ENCODE results near the gene PDE4D.
"Not testable (repeated sequence)": the region's sequence is repeated elsewhere in the genome, so short reads cannot be mapped to it uniquely, and the experiment has no call there.

Gene PDE4D

DNA sequence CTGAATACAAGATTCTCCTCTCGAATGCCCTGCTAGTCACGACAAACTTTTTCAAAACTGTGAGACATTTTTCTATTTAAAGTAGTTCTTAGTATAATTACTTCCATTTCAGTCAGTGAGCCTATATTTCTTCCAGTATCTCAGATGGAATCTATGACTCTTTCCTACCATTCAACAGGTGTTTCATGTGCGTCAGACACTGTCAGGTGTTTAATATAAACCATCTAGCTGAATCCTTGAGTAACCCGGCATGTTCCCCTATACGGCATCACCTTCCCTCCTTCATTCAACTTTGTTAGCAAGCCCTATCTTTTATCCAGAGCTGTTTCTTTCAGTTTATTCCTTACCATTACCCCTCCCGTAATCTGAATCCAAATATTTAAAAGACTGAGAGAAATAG, 891.8 kb downstream of the PDE4D start:
- no peak for DNase-seq (ENCODE audit: low spot score)

- DNase-seq (ENCODE audit: low spot score), result no peak
Measured at GRCh38 chr5:59001154-59001553, 892.4 kb downstream of the PDE4D start.

GRCh38 chr5:59000211-59000610, 893.3 kb downstream of the PDE4D start:
- no peak for DNase-seq (ENCODE audit: low spot score)

DNA sequence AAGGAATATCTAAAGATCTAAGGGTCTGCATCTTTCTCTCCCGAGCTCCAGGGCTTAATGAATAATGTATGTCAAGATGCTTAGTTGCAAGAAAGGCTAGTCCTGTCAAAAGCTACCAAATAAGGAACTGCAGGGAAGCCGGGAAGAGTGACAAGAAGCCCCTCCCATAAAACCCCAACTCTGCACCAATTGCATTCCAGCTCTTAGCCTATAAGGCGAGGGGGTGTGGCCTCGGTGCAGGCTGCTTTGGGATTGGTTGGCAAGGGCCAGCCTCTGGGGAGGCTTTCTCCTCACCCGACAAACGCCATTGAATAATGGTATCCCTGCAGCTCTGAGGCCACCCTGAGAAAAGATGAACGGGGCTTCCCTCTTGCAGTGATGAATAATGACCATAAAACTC, 893.7 kb downstream of the PDE4D start:
- no peak for DNase-seq (ENCODE audit: low spot score)

DNA sequence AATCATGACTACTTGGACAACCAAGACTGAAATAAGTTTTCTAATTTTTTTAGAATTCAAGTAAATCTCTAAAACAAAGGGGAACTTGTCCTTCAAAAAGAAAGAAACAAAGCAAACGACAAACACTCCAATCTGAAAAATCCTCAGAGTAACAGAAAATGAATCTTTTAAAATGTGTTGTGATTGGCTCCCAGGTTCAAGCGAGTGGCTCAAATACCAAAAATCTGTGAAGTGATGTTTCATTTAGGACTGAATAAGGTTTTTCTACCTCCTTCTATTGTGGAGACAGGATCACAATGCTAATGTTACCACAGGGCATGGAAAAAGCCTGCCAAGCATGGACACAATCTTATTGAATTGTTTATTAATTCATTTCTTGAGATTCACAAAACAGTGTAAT, 895.0 kb downstream of the PDE4D start:
- no peak for DNase-seq (ENCODE audit: low spot score)

- DNase-seq (ENCODE audit: low spot score), result not testable (repeated sequence)
Measured at GRCh38 chr5:58995779-58996178, 897.7 kb downstream of the PDE4D start.

GRCh38 chr5:58993461-58993860, 900.1 kb downstream of the PDE4D start:
- DNase-seq (ENCODE audit: low spot score), result no peak

GRCh38 chr5:58988938-58989337, 904.6 kb downstream of the PDE4D start:
- DNase-seq (ENCODE audit: low spot score), result no peak

GRCh38 chr5:58987193-58987592, 906.3 kb downstream of the PDE4D start:
- no peak for DNase-seq (ENCODE audit: low spot score)

- no peak for DNase-seq (ENCODE audit: low spot score)
Measured at GRCh38 chr5:58986281-58986680, 907.2 kb downstream of the PDE4D start.

DNA sequence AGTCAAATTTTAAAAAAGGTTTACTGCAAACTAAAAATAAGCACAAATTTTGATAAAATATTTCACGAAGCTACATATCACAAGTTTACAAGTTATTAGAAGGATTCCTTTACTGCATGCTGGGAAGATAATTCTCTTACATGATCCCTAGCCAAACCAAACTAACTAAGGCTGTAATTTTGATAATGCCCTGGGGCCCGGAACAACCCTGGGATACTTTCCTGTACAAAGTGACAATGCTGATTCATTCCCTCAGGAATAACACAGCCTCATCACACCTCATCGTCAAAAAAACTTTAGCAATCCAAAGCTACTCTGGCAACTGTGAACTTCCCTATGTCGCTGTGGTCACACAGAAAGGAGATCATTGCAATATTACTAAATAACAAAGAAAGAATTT, 907.8 kb downstream of the PDE4D start:
- no peak for DNase-seq (ENCODE audit: low spot score)

DNA sequence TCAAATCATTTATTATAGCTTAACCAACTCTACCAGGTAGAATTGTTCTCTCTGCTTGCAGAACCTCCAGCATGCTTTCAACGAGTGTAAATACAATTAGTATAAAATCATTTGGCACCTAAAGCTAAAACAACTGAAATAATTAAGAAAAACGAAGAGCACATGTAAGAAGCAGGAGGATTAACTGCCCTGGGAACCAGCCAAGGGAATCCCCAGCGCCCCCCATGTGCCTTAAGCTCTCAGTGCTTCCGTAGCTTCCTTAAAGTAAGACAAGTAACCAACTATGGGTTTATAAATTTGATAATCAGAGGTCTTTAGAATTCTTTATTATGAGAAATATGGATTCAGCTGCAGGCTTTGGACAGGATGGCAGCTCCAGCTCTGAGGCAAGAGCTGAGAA, 908.2 kb downstream of the PDE4D start:
- no peak for DNase-seq (ENCODE audit: low spot score)

DNA sequence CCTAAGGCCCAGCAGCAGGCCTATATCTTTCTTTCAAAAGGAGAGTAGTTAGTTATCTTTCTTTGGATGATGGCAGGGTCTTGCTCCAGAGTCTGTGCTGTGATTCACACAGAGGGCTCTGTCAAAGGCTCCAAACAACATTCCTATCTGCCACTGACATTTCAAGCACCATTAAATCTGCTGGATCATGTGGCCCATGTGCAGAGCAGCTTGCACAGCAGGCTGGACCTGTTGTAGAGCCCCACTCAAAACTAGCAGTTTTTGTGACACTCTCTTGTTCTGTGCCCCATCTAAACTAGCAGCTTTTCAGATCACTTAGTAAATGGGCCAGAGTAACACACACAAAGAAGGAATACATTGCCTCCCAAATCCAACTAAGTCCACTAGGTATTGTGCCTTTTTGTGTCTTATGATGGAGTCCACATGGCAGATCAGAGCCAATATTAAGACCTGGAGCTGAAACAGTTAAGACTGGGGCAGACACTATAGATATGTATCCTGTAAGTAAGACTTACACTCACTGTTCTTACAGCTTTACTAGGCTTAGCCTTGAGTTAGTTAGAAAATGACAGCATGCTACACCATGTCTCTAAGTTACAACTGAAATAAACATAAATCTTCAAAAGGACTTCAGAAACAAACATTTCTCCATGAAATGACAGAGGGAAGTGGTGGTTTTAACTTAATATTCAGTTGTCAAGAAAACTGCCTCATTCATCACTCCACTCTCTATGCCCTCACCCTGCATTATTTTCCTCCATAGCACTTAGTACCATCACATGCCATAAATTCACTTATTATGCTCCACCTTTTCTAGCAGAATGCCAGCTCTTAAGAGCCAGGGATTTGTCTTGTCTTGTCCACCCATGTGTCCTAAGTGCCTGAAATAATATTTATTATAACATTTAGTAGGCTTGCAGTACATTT, 909.7 kb downstream of the PDE4D start:
- no peak for DNase-seq (ENCODE audit: low spot score)

GRCh38 chr5:58980890-58981289, 912.6 kb downstream of the PDE4D start:
- DNase-seq (ENCODE audit: low spot score), result no peak

DNA sequence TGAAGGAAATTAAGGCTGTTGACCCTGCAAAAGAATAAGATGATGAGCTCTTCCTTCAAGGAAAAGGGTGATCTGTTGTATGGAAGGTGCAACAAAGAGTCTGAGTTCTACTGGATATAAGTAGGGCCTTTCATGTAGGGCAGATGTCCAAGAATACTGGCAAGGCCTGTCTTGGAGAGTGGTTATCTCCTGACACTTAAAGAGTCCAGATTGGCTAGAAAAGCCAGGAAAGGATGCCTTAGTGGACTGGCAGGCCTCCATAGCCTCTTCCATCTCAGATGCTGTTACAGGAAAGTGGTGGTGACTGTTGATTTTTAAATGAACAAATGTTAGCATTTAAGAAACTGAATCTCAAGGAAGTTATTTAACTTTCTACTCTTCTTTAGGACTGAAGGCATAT, 914.4 kb downstream of the PDE4D start:
- no peak for DNase-seq (ENCODE audit: low spot score)

GRCh38 chr5:58974601-58975000, 918.9 kb downstream of the PDE4D start:
- no peak for DNase-seq (ENCODE audit: low spot score)

GRCh38 chr5:58974083-58974482, 919.4 kb downstream of the PDE4D start:
- DNase-seq (ENCODE audit: low spot score), result no peak

DNA sequence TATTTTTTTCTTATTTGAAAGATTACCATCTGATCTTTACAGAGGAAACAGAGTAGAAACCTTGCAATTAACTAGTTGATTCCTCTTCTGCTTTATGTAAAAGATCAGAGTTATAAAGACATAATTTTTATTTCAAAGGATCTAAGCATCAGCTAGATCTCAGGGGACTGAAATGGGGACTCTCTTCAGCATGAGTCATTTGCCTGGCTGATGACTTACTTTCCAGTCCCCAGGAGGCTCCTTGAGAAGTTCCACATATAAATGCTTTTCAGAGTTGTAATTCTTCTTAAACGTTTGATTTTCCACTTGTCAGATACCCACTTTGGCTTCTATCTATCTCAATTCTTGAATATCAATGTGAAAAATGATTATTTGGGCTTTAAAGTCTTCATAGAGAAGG, 921.2 kb downstream of the PDE4D start:
- DNase-seq (ENCODE audit: low spot score), result peak; percentile 0

- DNase-seq (ENCODE audit: low spot score), result no peak
Measured at GRCh38 chr5:58970766-58971165, 922.8 kb downstream of the PDE4D start.

DNA sequence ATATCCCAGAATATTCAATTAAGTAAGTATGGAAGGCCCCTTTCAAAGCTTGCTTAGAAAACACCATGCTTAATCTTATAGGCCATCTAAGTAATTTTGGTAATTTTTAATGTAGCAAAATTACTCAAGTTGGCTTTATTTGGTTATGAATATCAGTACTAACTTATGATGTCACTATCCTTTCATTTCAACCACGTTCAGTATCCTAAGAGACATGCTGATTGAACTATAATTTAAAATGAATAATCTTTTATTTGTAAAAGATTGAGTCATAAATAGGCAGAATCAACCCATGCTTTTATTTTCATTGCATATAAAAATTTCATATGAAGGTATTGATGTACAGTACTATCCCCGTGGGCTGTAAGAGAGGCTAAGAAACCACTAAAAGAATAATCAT, 923.7 kb downstream of the PDE4D start:
- no peak for DNase-seq (ENCODE audit: low spot score)

DNA sequence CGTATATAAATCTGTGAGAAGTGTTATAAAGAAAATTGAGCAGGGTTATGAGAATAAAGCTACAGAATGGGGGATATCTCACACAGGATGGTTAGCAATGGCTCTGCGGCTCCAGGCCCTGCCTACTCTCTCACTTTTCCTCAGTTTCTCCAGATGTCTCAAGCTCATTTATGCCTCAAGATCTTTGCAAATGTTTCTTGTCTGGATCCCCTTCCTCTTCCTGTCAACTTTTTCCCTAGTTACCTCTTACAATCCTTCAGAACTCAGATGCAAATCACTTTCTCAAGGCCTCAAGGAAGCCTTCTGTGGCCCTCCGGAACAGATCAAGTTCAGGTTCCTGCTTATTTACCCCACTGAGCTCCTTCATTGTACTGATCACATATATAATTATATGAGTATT, 924.3 kb downstream of the PDE4D start:
- no peak for DNase-seq (ENCODE audit: low spot score)

- DNase-seq (ENCODE audit: low spot score), result no peak
Measured at GRCh38 chr5:58968350-58968749, 925.2 kb downstream of the PDE4D start.

- no peak for DNase-seq (ENCODE audit: low spot score)
Measured at GRCh38 chr5:58967597-58968281, 925.8 kb downstream of the PDE4D start.

Data from kidney capillary endothelial cell (primary cell).